Measurements from ENCODE around the gene RSRC2.

RSRC2 gene

DNA sequence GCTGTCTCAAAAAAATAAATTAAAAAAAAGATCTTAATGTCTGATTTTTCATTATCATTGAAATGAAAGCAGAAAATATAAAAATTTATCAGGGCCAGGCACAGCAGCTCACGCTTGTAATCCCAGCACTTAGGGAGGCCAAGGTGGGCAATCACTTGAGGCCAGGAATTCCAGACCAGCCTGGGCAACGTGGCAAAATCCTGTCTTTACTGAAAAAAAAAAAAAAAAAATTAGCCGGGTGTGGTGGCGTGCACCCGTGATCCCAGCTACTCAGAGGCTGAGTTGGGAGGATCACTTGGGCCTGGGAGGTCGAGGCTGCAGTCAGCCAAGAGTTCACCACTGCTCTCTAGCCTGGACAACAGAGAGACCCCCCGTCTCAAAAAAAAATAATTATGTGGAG is 66.7 kb downstream of the RSRC2 start:
- Histone ChIP-seq H3K27ac (ENCODE audit: poor library complexity, severe bottlenecking) (no peak overlapping the region), H3K36me3 (ENCODE audit: low read depth) (no peaks in the 10 kb centered on the region), H3K9me3 (ENCODE audit: severe bottlenecking) (no peaks in the 10 kb centered on the region), H3K27me3 (ENCODE audit: insufficient read depth, poor library complexity, severe bottlenecking) (no peaks in the 10 kb centered on the region), H3K4me1 (ENCODE audit: insufficient read depth, poor library complexity, severe bottlenecking) (peaks cover 12% of the 10 kb centered on the region), H3K4me3 (ENCODE audit: severe bottlenecking) (no peak overlapping the region)
- no peak for TF ChIP-seq CTCF (IDR thresholded peaks at IDR 0.05; ENCODE audit: poor library complexity, severe bottlenecking)
- peak; percentile 13 for DNase-seq (ENCODE audit: low spot score)
- no peak for ATAC-seq (ENCODE audit: low read depth)

- Histone ChIP-seq H3K27ac (ENCODE audit: poor library complexity, severe bottlenecking) (no peak overlapping the region), H3K36me3 (ENCODE audit: low read depth) (no peaks in the 10 kb centered on the region), H3K9me3 (ENCODE audit: severe bottlenecking) (no peaks in the 10 kb centered on the region), H3K27me3 (ENCODE audit: insufficient read depth, poor library complexity, severe bottlenecking) (no peaks in the 10 kb centered on the region), H3K4me3 (ENCODE audit: severe bottlenecking) (no peak overlapping the region), H3K4me1 (ENCODE audit: insufficient read depth, poor library complexity, severe bottlenecking) (peaks cover 6% of the 10 kb centered on the region)
- DNase-seq (ENCODE audit: low spot score) (peak; percentile 2), ATAC-seq (ENCODE audit: low read depth) (no peak)
- TF ChIP-seq CTCF (IDR thresholded peaks at IDR 0.05; ENCODE audit: poor library complexity, severe bottlenecking) = no peak
Observed at GRCh38 chr12:122459211-122459610, 67.5 kb downstream of the RSRC2 start.

DNA sequence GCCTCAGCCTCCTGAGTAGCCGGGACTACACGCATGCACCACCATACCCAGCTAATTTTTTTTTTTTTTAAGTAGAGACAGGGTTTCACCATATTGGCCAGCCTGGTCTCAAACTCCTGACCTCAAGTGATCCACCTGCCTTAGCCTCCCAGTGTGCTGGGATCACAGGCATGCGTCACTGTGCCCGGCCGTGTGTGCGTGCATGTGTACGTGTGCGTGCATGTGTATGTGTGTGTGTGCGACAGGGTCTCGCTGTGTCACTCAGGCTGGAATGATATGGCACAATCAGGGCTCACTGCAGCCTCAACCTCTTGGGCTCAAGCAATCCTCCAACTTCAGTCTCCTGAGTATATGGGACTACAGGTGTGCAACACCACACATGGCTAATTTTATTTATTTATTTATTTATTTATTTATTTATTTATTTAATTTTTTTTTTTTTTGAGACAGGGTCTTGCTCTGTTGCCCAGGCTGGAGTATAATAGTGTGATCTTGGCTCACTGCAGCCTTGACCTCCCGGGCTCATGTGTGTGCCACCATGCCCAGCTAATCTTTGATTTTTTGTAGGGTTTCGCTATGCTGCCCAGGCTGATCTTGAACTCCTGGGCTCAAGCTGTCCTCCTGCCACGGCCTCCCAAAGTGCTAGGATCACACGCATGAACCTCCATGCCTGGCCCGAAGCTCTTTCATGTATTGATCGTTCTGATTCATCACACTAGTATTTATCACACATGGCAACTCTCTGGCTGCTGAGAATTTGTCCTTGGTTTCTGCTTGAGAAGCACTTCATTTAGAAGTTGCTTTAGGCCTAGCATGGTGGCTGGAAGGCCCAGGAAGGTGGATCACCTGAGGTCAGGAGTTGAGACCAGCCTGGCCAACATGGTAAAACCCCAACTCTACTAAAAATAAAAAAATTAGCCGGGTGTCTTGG is 68.4 kb downstream of the RSRC2 start:
- DNase-seq (ENCODE audit: low spot score) (peak; percentile 23), ATAC-seq (ENCODE audit: low read depth) (no peak)
- H3K4me1 ChIP-seq (ENCODE audit: insufficient read depth, poor library complexity, severe bottlenecking) = no peaks in the 10 kb centered on the region
- no peak overlapping the region for H3K27ac ChIP-seq (ENCODE audit: poor library complexity, severe bottlenecking)
- no peaks in the 10 kb centered on the region for H3K36me3 ChIP-seq (ENCODE audit: low read depth)
- no peaks in the 10 kb centered on the region for H3K9me3 ChIP-seq (ENCODE audit: severe bottlenecking)
- no peaks in the 10 kb centered on the region for H3K27me3 ChIP-seq (ENCODE audit: insufficient read depth, poor library complexity, severe bottlenecking)
- no peak overlapping the region for H3K4me3 ChIP-seq (ENCODE audit: severe bottlenecking)
- TF ChIP-seq CTCF (IDR thresholded peaks at IDR 0.05; ENCODE audit: poor library complexity, severe bottlenecking) = no peak

- Histone ChIP-seq H3K36me3 (ENCODE audit: low read depth) (no peaks in the 10 kb centered on the region), H3K4me1 (ENCODE audit: insufficient read depth, poor library complexity, severe bottlenecking) (no peaks in the 10 kb centered on the region), H3K27me3 (ENCODE audit: insufficient read depth, poor library complexity, severe bottlenecking) (no peaks in the 10 kb centered on the region), H3K9me3 (ENCODE audit: severe bottlenecking) (no peaks in the 10 kb centered on the region), H3K4me3 (ENCODE audit: severe bottlenecking) (no peak overlapping the region), H3K27ac (ENCODE audit: poor library complexity, severe bottlenecking) (no peak overlapping the region)
- TF ChIP-seq CTCF (IDR thresholded peaks at IDR 0.05; ENCODE audit: poor library complexity, severe bottlenecking) = no peak
- DNase-seq (ENCODE audit: low spot score) (no peak), ATAC-seq (ENCODE audit: low read depth) (no peak)
Observed at GRCh38 chr12:122457627-122458026, 69.1 kb downstream of the RSRC2 start.

DNA sequence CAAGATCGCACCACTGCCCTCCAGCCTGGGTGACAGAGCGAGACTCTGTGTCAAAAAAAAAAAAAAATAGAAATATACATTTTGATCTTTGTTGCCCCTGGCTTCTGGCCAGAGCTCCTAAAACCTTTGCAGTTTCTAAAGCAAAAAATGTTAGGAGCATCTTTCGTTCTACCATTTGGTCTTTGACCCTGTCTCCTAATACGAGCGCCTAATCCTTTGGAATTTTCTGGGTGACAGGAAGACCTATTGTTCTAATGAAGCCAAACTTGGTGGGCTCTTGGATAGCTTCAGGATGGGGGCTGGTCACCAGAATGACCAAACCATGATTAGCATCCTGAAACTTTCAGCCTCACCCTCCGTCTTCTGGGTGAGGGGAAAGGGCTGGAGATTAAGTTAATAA is 72.0 kb downstream of the RSRC2 start:
- H3K4me3 ChIP-seq (ENCODE audit: severe bottlenecking) = no peak overlapping the region
- H3K36me3 ChIP-seq (ENCODE audit: low read depth) = no peaks in the 10 kb centered on the region
- peak overlapping the region; percentile 44 for H3K27ac ChIP-seq (ENCODE audit: poor library complexity, severe bottlenecking)
- DNase-seq (ENCODE audit: low spot score) (no peak), ATAC-seq (ENCODE audit: low read depth) (no peak)
- no peak for TF ChIP-seq CTCF (IDR thresholded peaks at IDR 0.05; ENCODE audit: poor library complexity, severe bottlenecking)
- no peaks in the 10 kb centered on the region for H3K27me3 ChIP-seq (ENCODE audit: insufficient read depth, poor library complexity, severe bottlenecking)
- no peaks in the 10 kb centered on the region for H3K9me3 ChIP-seq (ENCODE audit: severe bottlenecking)
- peaks cover 1% of the 10 kb centered on the region for H3K4me1 ChIP-seq (ENCODE audit: insufficient read depth, poor library complexity, severe bottlenecking)
